GM21576 (cell line): ENCODE results near the gene STAT4.
A peak's percentile ranks its signal among the peaks of the same experiment; 100 is the strongest.

Experiments
- ATAC-seq: cut with Tn5 transposase; IDR thresholded peaks from one replicate; pipeline ENCODE4 v1.9.1; 2021; ENCODE audit warnings: mild to moderate bottlenecking, moderate library complexity; ENCODE audit not compliant: unreplicated experiment

Gene STAT4

GRCh38 chr2:191150600-191151330, at the start of gene STAT4:
Gene STAT4, minus strand, starts transcription at chr2:191150994. Its CDS starts 2,791 bp downstream, at chr2:191148203.
- peak; percentile 89 for ATAC-seq

GRCh38 chr2:191199929-191200512, 49.2 kb upstream of the STAT4 start:
- no peak for ATAC-seq

- ATAC-seq: no peak
Observed at GRCh38 chr2:191198271-191198670, 47.5 kb upstream of the STAT4 start.

GRCh38 chr2:191197096-191197495, 46.3 kb upstream of the STAT4 start:
- ATAC-seq: no peak

DNA sequence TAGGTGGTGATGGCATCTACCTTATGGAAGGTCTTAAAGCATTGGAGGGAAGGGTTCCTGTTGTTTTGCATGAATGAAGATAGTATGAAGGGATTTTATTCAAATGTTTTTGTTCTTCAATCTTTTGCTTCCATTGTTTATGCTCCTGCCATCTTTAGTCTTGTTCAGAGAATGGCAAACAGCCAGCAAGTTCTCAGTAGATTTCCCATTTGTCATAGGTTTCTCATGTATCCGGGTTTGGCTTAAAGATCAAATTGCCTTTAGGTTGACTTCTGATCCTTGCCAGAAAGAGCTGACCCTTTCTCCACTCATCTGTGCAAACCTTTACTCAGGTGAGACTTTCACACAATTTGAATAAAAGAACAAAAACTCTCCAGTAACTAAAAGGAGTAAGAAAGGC, 44.2 kb upstream of the STAT4 start:
- no peak for ATAC-seq

DNA sequence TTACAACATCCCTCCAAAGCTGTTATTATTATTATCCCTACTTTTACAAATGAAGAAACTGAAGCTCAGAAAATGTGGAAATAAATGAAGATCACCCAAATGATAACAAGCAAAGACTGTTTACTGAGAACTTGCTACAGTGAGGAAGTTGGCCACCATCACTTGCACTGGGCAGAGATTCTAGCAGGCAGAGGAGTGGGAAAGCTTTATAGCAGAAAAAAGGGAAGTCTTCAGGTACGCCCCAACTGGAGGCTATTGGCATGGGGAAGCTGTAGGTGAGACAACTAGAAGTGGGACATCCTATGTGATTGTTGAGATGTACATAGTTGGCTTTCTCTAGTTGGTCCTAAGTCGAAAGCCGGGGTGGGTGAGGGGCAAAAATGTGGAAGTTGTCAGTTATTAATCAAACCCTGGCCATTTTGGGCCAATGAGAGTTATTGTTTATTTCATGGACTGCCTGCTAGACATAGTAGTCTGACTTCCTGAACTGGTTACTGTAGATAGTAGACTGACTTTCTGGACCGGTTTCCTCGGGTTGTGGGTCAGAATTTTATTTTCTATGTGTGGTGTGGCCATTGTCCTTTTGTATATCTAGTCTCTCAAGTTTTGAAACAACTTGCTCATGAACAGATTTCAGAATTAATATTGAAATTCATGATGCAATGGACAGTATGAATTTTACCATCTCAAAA, 40.2 kb upstream of the STAT4 start:
- no peak for ATAC-seq

DNA sequence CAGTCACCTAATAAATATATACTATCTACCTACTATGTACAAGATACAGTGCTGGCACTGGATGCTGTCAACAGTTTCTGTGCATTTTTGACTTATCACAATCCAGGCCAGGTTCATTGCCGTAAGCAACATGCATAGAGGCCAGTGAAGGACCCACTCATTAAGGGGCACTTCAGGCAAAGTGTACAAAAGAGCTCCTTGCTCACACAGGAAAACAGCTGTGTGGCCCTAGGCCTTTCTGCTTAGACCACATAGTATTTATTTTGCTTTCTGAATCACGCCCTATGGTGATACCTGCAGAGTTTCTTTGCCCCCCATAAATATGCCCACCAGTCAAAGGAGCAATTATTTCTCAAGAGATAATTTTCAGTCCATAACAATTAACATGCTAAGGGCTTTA, 39.6 kb upstream of the STAT4 start:
- no peak for ATAC-seq

GRCh38 chr2:191189112-191189635, 38.4 kb upstream of the STAT4 start:
- no peak for ATAC-seq

DNA sequence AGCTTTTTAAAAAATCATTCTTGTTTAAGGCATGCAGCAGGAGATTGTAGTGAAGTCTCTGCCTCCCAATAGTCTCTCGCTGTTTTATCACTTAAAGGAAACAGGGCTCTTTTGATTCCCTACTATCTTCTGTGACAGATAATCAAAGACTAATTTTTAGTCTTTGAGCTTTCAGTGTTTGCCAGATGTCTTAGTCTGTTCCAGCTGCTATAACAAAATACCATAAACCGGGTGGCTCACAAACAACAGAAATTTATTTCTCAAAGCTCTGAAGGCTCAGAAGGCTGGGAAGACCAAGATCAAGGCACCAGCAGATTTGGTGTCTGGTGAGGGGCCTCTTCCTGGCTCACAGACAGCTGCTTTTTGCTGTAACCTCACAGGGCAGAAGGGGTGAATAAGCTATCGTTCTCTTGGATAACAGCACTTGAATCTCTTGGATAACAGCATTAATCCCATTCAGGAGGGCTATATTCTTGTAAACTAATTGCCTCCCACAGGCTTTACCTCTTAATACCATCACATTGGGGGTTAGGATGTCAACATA, 37.8 kb upstream of the STAT4 start:
- no peak for ATAC-seq

DNA sequence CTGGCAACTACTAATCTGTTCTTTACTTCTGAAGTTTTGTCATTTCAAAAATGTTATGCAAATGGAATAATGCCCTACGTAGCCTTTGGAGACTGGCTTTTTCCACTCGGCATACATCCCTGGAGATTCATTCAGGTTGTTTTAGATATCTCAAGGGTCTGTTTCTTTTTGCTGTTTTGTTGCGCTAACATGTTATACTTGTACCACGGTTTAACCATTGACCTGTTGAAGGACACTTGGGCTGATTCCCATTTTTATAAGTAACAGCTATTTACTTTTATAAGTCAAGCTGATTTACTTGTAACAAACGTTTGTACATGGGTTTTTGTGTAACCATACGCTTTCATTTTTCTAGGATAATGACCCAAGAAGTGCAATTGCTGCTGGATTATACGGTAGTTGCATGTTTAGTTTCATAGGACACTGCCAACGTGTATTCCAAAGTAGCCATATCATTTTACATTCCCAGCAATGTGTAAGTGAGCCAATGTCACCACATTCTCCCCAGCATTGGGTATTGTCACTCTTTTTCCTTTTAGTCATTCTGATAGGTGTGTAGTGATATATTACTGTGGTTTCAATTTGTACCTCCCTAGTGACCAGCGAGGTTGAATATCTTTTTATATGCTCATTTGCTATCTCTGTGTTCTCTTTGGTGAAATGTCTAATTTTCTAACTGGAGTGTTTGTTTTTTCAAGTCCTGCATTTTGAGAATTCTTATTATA, 36.5 kb upstream of the STAT4 start:
- ATAC-seq: no peak

DNA sequence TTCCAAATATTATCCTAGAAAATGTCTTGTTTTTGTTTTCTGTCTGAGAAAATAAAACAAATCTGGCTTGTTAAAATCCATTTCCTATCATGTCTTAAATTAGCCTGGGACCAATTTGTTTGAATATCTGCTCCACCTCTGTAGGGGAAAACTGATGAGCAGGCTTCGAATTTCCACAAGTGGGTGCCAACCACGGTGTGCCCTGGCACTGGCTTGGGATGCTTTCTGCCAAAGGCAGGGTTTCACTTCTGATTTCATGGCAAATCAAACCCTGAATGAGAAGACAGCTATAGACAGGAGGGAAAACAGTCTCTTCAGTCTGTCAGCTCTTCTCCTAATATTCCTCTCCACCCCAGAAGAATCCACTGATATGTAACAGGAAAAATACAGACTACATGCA, 33.7 kb upstream of the STAT4 start:
- no peak for ATAC-seq

DNA sequence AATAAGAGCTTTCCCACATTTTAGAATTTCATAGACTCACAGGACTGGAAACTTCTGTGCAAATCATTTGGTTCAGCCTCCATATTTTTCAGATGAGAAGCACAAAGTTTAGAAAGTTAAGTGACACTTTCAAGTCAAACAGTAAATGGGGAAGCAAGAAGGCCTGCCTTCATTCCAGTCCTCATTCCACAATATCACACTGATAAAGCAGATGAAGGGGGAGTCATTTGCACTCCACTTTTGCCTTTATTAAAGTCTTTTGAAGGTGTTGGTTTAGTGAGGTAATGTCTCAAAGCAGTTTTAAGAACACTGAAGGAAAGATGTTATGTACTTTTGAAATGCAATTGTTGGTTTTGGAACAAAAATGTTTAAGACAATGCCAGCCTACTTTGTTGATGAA, 32.7 kb upstream of the STAT4 start:
- ATAC-seq: no peak

DNA sequence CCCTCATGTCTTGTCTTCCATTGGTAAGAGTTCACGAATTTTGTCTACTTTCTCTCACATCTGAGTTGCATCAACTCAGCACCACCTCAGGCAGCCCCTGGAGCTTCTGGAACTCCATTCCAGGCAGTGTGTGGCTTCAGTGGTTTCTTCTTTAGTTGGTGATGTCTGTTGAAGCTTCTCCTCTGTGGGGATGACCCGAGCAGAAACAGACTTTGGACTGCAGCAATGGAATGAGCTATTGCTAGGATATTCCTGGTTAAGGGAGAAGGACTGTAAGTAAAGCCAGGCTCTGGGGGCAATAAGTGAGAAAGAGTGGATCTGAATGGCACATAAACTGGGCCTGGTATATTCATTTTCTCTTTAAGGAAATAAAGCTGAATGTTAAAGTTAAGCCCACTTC, 32.3 kb upstream of the STAT4 start:
- ATAC-seq: no peak

DNA sequence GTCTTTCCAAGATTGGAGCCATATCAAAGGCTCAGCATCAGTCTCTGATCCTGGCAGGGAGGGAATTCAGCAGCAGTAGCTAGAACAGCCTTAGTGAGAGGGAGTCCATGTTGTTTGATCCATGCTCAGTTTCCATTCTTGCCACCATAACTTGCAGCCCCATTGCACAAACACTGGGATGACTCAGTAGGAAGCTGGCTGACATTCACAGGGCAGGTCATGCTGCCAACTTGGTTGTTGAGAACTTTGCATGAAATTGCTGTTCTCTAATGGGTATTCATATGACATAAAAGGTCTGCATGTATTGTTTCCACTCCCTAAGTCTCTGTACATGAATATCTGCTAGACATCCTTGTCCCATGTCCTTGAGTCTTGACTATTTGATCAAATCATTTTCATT, 29.9 kb upstream of the STAT4 start:
- ATAC-seq: no peak

GRCh38 chr2:191180276-191180675, 29.5 kb upstream of the STAT4 start:
- ATAC-seq: no peak

- no peak for ATAC-seq
Observed at GRCh38 chr2:191178806-191179514, 28.2 kb upstream of the STAT4 start.

DNA sequence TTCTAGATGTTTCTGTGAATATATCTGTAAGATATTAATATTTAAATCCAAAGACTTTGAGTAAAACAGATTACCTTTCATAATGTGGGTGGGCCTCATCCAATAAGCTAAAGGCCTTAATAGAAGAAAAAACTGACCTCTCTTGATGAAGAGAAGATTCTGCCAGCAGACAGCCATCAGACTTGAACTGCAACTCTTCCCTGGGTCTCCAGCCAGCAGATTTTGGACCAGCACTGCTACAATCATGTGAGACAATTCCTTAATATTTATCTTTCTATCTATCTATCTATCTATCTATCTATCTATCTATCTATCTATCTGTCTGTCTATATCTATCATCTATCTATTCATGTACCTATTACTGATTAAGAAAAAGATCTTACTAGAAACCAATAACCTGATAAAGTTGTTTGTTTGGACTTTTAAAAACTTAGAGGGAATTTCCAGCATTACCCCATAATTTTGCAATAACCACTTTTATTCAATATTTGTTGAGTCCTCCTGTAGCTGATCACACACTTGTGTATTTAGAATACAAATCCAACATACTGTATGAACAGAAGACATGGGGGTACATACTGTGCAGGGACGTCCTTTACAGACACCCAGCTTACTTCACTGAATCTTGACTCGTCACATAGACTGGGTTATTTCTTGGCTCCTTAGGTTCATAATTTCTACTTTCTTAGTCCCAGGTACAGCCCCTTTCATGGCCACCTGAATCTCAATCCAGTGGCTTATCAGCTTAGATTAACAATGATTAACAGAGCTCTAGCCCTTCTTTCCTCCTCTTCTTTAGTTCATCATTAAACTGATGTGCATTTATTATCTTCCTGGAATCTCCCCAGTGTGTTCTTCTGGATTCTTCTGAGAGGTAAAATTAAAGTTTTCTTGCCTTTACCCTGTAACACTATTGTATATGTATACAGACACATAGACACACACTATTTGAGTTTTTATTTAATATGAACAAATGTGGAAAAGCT, 27.2 kb upstream of the STAT4 start:
- ATAC-seq: no peak

GRCh38 chr2:191176801-191177438, 26.1 kb upstream of the STAT4 start:
- no peak for ATAC-seq

GRCh38 chr2:191176305-191176704, 25.5 kb upstream of the STAT4 start:
- no peak for ATAC-seq
